ENCODE results near the gene SPCS3.

The SPCS3 gene

DNA sequence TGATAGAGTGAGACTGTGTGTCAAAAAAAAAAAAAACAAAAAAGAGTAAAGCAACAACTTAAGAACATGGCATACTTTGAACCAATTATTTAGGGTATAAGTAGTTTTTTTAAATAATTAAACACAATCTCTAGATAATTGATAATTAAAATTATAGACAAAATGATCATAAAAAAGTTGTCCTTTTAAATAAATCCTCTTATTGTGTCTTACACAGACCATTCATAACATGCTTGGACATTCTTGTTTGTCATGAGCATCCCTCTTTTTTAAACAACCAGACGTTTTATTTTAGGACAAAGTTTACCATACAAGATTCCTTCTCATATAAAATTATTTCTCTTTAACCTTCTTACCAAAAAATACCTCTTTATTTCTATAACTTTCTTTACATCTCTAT is 35.1 kb downstream of the SPCS3 start:
- no peak for DNase-seq

DNA sequence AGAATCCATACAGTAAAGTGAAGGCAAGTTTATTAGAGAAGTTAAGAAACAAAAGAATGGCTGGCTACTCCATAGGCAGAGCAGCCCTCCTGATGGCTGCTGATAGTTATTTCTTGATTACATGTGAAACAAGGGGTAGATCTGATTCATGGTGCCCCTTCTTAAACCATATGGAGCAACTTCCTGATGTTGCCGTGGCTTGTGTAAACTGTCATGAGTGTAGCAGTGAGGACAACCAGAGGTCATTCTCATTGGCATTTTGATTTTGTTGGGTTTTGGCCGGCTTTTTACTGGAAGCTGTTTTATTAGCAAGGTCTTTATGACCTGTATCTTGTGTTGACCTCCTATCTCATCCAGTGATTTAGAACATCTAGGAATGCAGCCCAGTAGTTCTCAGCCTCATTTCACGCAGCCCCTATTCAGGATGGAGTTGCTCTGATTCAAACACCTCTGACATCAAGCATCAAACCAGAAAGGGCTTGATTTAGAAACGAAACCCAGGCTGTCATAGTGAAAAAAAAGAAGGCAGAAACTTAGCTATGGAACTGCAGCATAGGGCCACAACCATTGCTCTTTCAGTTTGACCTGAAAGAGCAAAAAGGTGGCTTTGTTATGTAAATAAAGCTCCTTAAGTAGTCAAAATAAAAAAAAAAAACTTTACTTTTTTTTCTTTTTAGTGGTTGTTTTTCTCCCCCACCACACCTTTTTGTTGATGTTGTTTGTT is 37.8 kb downstream of the SPCS3 start:
- DNase-seq = no peak

DNA sequence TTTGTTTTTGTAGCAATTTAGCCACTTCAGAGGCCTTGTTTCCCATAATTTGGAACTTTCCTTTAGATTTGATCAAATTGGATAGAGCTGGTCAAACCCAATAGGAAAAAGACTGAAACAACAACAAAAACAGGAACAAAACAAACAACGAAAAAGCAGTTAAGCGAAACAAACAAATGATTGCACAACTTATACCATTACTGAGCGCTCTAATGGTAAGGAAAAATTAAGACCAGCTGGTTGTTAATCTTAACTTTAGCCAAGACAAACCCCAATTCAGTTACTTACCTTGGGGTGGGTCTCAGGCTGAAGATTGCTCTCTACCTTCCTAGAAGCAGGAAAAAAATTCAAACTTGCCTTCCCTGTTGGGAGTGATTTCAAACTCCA is 38.3 kb downstream of the SPCS3 start:
- no peak for DNase-seq

DNA sequence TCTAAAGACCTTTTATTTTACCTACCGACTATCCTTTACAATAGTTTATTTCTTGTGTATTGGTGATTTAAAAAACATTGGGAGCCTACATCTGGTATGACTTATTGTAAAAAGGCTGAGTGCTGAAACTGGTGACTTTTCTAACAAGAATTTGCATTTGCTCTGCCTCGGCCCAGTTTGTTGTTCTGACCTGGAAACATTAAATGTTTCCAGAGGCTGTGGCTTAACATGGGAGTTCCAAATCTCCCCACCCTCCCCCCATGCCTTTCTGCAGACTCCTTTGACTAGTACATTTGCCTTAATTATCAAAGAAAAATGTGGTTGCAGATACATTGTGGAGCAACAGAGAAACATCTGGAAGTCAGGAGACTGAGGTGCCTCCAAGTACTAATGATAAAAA is 39.8 kb downstream of the SPCS3 start:
- no peak for DNase-seq

DNA sequence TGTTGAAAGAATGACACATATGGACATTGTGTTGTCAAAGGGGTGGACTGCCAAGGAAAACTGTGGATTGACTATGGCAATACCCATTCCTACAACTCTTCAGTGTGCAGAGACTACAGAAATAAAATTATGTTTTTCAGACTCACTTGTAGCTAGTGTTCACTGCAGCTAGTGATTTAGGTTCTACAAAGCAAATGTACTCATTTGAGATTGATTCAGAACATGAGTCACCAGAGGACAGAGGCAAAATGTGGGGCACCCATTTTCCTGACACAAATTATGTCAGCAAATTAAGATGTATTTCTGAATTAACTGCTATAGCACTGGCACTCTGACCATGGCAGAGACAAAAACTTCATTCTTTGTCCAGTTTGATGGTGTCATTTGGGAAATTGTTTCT is 40.7 kb downstream of the SPCS3 start:
- DNase-seq = no peak

DNA sequence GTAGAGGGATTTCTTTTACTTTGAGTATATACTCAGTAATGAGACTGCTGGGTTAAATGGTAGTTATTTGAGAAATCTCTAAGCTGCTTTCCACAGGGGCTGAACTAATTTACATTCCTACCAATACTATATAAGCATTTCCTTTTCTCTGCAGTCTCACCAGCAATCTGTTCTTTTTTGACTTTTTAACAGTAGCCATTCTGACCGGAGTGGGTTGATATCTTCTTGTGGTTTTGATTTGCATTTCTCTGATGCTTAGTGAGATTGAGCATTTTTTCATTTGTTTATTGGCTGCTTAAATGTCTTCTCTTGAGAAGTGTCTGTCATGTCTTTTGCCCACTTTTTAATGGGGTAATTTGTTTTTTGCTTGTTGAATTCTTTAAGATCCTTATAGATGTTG is 43.3 kb downstream of the SPCS3 start:
- DNase-seq = no peak

DNA sequence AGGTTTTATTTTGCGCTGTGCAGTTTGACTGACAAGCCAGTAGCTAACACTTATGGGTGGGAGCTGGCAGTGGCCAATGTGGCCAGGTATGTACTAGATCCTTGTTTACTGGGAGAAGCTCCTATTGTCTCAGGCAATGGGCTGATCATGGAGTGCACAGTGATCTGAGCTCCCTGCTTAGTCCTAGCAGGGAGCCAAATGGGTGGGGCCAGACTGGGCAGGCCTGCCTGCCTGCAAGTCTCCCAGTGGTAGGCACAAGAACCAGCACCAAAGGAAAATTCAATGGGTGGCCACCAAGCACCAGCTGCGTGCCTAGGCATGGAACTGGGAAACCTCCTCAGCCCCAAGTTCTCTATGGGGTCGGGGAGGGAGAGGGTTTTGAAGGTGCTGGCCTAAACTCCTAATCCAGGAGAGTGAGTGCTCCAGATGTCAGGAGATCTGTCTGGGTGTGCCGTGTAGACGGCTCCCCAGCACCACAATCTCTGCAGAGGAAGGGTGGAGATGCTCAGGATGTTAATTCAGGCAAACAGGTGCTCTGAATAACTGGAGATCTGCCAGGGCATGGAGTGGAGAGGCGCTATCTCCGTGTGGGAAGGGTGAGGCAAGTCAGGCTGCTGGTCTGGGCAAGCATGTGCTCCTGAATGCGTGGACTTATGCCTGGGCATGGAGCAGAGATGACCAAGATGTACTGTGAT is 48.2 kb downstream of the SPCS3 start:
- DNase-seq = no peak

DNA sequence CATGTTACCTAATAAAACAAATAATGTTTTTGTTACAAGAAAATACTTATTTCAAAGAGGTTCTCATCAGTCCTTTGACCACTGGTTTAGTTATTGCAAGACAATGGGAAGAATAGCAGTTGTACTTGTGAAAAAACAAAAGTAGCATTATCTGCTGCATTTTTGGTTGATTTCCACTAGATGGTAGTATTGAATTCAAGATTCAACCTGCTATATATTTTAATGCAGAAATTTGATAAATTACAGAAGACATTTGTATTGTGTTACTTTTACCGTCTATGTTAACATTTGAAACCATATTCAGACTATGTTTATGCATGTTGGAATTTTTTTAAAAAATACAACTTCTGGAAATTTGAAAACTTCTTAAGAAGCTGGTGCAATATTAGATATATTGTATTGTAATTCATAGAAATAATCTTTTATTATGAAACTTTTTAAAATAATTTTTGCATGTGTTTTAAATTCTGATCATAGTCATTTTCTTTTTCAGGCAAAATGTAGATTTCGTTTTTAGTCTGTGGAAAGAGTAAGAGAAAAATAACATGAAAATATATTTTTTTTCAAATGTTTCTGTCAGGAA is 56.4 kb downstream of the SPCS3 start:
- no peak for DNase-seq

DNA sequence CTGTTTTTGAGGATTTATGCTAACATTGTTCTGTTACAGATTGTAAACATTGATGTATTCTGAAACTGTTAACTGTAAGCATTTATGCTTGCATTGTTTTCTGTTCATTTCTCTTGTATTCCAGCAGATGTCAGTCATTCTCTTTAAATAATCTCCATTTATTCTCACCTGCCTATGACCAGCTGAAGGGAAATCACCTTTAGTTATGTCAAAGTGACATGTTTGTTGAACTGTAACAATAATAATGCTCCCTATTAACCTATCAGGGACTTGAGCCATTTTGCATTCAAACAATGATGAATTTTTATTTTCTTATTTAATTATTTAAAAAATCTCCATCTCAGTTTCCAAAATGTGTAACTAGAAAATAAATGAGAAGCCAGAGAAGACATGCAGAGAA is 58.0 kb downstream of the SPCS3 start:
- DNase-seq = no peak

DNA sequence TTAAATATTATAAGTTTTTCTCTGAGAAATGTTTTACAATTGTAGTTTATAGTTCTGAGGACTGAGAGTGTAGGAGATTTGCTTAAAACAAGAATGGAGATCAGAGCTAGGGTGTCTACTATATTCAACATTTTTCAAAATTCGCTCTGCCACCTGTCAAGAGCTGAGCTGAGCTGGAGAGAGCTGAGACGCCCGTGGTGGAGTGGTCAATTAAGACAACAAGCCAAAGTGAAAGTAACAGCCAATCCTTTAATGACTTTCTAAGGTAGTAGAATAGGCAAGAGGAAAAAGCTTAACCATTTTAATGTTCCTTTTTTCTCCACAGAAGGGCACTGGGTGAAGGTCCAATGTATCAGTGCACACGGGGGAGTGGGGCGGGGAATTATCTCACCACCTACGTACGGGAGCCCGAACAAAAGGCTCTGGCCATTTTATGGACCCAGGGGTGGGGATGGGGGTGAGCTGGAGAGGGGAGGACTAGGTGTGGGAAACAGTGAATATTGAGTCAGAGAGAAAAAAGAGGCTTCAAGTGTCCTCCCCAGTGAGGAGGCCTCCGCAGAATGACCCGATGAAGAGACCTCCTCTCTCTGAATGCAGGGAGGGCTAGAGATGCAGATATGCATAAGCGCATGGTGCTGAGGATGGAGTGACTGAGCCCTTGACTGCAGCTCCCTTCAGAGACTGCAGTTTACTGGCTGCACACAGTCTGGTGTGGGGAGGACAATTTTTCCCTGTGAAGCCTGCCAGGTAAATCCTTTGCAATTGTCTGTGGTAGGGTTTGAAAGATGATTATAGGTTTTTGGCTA is 60.8 kb downstream of the SPCS3 start:
- DNase-seq = no peak

All from KG1 (cell line).